ENCODE results near the gene NFATC2. TPM values are rescaled to one million over a fixed set of nuclear protein-coding genes. Genes with fewer than 3 reads are reported as not detected.

The NFATC2 gene
- polyA plus RNA-seq, 1 experiment: 0.21 TPM

DNA sequence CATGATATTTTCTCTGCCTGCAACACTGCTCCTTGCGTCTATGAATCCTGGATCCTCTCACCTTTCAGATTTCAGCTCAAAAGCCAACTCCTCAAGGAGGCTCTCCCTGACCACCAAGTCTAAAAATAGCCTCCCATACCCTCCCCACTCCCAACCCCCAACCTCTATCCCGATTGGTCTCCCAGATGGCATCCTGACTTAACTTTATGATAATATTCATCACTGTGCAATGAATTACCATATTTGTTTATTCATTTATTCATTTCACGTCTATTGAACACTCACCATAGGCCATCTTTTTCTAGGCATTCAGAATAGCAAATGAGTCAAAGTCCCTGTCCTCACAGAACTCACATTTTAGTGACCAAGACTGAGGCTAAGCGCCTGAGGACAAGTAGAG, 42.6 kb upstream of the NFATC2 start:
- no peaks in the 10 kb centered on the region for H3K27me3 ChIP-seq (ENCODE audit: control insufficient read depth, insufficient read depth, low read length)
- TF ChIP-seq, protein P1, sequence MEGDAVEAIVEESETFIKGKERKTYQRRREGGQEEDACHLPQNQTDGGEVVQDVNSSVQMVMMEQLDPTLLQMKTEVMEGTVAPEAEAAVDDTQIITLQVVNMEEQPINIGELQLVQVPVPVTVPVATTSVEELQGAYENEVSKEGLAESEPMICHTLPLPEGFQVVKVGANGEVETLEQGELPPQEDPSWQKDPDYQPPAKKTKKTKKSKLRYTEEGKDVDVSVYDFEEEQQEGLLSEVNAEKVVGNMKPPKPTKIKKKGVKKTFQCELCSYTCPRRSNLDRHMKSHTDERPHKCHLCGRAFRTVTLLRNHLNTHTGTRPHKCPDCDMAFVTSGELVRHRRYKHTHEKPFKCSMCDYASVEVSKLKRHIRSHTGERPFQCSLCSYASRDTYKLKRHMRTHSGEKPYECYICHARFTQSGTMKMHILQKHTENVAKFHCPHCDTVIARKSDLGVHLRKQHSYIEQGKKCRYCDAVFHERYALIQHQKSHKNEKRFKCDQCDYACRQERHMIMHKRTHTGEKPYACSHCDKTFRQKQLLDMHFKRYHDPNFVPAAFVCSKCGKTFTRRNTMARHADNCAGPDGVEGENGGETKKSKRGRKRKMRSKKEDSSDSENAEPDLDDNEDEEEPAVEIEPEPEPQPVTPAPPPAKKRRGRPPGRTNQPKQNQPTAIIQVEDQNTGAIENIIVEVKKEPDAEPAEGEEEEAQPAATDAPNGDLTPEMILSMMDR (IDR thresholded peaks at IDR 0.05; ENCODE audit: insufficient read depth, low read depth, low read length): no peak
- DNase-seq (ENCODE audit: low read depth): no peak
- H3K36me3 ChIP-seq (ENCODE audit: control insufficient read depth, insufficient read depth, low read length): no peaks in the 10 kb centered on the region
- ChIA-PET CTCF (interaction anchor here (0.7 to 2.3 kb wide), 2 partner anchors 10 to 22 kb away, joined by 4 to 6 read pairs; no protein-coding TSS in a partner anchor), POLR2A (no interaction called here)
- no peak overlapping the region for H3K4me3 ChIP-seq (ENCODE audit: low read depth, low read length)

DNA sequence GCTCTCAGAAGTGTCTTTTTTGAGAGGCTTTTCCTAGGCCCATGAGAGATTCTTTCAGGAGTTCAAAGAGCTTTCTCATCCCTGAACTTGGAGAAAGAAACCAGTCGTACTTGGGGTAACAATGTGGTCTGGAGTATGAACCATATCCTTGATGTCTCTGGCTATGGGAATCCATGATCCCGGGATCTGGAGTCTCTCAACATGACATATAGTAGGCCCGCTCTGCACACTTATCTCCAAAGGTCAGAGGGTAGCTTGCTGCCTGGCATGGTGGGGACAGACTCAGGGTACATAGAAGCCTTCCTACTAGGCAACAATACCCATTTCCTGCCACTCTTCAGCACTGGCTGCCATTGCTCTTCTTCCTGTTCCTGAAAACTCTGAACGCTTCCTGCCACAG, 42.2 kb upstream of the NFATC2 start:
- no peak for DNase-seq (ENCODE audit: low read depth)
- Histone ChIP-seq H3K27me3 (ENCODE audit: control insufficient read depth, insufficient read depth, low read length) (no peaks in the 10 kb centered on the region), H3K36me3 (ENCODE audit: control insufficient read depth, insufficient read depth, low read length) (no peaks in the 10 kb centered on the region), H3K4me3 (ENCODE audit: low read depth, low read length) (no peak overlapping the region)
- ChIA-PET CTCF (interaction anchor here (0.7 to 2.4 kb wide), 3 partner anchors 10 to 21 kb away, joined by 4 to 11 read pairs (median 4); no protein-coding TSS in a partner anchor), POLR2A (no interaction called here)
- TF ChIP-seq, protein P1 (IDR thresholded peaks at IDR 0.05; ENCODE audit: insufficient read depth, low read depth, low read length): no peak

DNA sequence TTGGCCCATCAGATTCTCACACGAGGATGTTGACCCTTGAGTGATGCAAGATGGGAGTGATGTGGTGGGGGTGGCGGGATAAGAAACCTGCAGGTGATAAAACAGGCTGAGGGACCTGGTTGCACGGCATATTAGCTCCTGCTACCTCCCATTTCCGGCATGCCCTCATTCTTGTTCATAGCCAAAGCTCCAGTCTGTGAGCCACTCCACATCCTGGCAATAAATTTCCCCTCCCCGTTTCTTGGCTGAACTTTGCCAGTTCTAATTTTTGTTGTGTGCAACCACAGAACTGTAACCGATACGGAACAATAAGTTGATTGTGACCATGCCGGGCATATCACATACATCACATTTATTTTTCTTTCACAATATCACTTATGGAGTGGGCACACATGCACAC, 41.6 kb upstream of the NFATC2 start:
- no peak overlapping the region for H3K4me3 ChIP-seq (ENCODE audit: low read depth, low read length)
- DNase-seq (ENCODE audit: low read depth): no peak
- H3K36me3 ChIP-seq (ENCODE audit: control insufficient read depth, insufficient read depth, low read length): no peaks in the 10 kb centered on the region
- TF ChIP-seq, protein P1 (IDR thresholded peaks at IDR 0.05; ENCODE audit: insufficient read depth, low read depth, low read length): no peak
- H3K27me3 ChIP-seq (ENCODE audit: control insufficient read depth, insufficient read depth, low read length): no peaks in the 10 kb centered on the region
- POLR2A ChIA-PET: no interaction called here
- CTCF ChIA-PET: interaction anchor here (1.2 to 2.4 kb wide), 2 partner anchors 10 to 11 kb away, joined by 4 to 11 read pairs; no protein-coding TSS in a partner anchor

DNA sequence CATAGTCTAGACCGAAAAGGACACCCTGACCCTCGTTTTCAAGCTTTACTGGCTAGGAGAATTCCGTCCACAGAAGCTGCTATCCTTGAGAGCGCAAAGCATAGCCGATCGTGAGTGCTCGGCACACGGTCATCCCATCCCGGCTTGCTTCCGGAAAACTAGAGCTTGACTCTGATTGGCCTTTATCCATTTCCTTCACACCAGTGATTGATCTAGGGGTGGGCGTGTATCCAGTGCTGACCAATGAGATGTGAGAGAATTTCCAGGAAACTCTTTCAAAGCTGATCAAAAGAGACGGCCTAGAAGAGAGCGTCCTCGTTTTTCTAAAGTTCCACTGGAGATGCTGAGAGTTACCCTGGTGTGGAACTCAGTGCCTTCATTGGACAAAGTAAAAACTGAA, 41.0 kb upstream of the NFATC2 start:
- POLR2A ChIA-PET: no interaction called here
- TF ChIP-seq, protein P1 (IDR thresholded peaks at IDR 0.05; ENCODE audit: insufficient read depth, low read depth, low read length): no peak
- DNase-seq (ENCODE audit: low read depth): no peak
- CTCF ChIA-PET: interaction anchor here (0.5 to 2.4 kb wide), 3 partner anchors 10 to 126 kb away, joined by 4 to 11 read pairs (median 4); no protein-coding TSS in a partner anchor
- no peaks in the 10 kb centered on the region for H3K36me3 ChIP-seq (ENCODE audit: control insufficient read depth, insufficient read depth, low read length)
- H3K27me3 ChIP-seq (ENCODE audit: control insufficient read depth, insufficient read depth, low read length): no peaks in the 10 kb centered on the region
- no peak overlapping the region for H3K4me3 ChIP-seq (ENCODE audit: low read depth, low read length)

- no peak overlapping the region for H3K4me3 ChIP-seq (ENCODE audit: low read depth, low read length)
- TF ChIP-seq, protein P1 (IDR thresholded peaks at IDR 0.05; ENCODE audit: insufficient read depth, low read depth, low read length): no peak
- H3K36me3 ChIP-seq (ENCODE audit: control insufficient read depth, insufficient read depth, low read length): no peaks in the 10 kb centered on the region
- CTCF ChIA-PET: interaction anchor here (0.5 to 2.4 kb wide), 2 partner anchors 12 to 126 kb away, joined by 4 to 11 read pairs; no protein-coding TSS in a partner anchor
- no peak for DNase-seq (ENCODE audit: low read depth)
- POLR2A ChIA-PET: no interaction called here
- no peaks in the 10 kb centered on the region for H3K27me3 ChIP-seq (ENCODE audit: control insufficient read depth, insufficient read depth, low read length)
These were observed 40.6 kb upstream of the NFATC2 start for GRCh38 chr20:51583073-51583472.
